K562 (cell line): Measurements from ENCODE around the gene SSH3. TPM values are rescaled to one million over a fixed set of nuclear protein-coding genes. Genes with fewer than 3 reads are reported as not detected.
A peak's percentile ranks its signal among the peaks of the same experiment; 100 is the strongest.

ENCODE experiments used
- C11orf30 ChIP-seq: fragments of 450-650 bp; IDR thresholded peaks from 2 replicates; pipeline ENCODE4 v1.6.1; 2016; ENCODE audit warnings: low read depth, mild to moderate bottlenecking
- FOXA3 ChIP-seq, 2 experiments: fragments of 450-650 bp in 1 of 2; sonication (generic) in 1 of 2; formaldehyde crosslinking; IDR thresholded peaks in 1 of 2; conservative IDR thresholded peaks in 1 of 2; 2 replicates each; pipeline versions ENCODE4 v1.4.0 to v1.8.0; 2020 to 2022; ENCODE audit warnings: mild to moderate bottlenecking in 2 of 2, missing genetic modification reagents in 1 of 2
- MAFK ChIP-seq: IDR thresholded peaks from 2 replicates; pipeline ENCODE4 v1.6.1; 2011; ENCODE audit warnings: low read length, improper control_type of control experiment
- MEF2D ChIP-seq: conservative IDR thresholded peaks from 2 replicates; pipeline ENCODE4 v1.6.1; 2016; ENCODE audit warnings: low read depth, missing genetic modification characterization, missing compliant biosample characterization
- MTF1 ChIP-seq: fragments of 250-450 bp; sonication (Bioruptor Pico); IDR thresholded peaks from 2 replicates; pipeline ENCODE4 v1.9.0; 2021; ENCODE audit warnings: moderate library complexity, mild to moderate bottlenecking, inconsistent platforms, borderline replicate concordance
- POLR3G ChIP-seq: IDR thresholded peaks from 2 replicates; pipeline ENCODE4 v1.6.1; 2011; ENCODE audit not compliant: insufficient read length, insufficient replicate concordance; ENCODE audit errors: extremely low read depth
- RBM17 ChIP-seq: fragments of 200-400 bp; formaldehyde crosslinking; IDR thresholded peaks from 2 replicates; pipeline ENCODE4 v1.6.1; 2017; ENCODE audit warnings: low read depth, mild to moderate bottlenecking, low read length, borderline replicate concordance
- RHOXF2B ChIP-seq: fragments of 250-450 bp; sonication (Bioruptor Pico); conservative IDR thresholded peaks from 2 replicates; pipeline ENCODE4 v1.5.1; 2021
- SMAD4 ChIP-seq: fragments of 250-450 bp; sonication (Bioruptor Pico); conservative IDR thresholded peaks from 2 replicates; pipeline ENCODE4 v1.8.0; 2021; ENCODE audit warnings: inconsistent platforms, mild to moderate bottlenecking, moderate library complexity
- SOX6 ChIP-seq: fragments of 450-650 bp; IDR thresholded peaks from 2 replicates; pipeline ENCODE4 v1.6.1; 2014; ENCODE audit warnings: mild to moderate bottlenecking
- ZKSCAN3 ChIP-seq: fragments of 250-450 bp; sonication (Bioruptor Pico); IDR thresholded peaks from 2 replicates; pipeline ENCODE4 v1.4.0; 2020
- ZNF324 ChIP-seq: fragments of 250-450 bp; sonication (Bioruptor Pico); IDR thresholded peaks from 2 replicates; pipeline ENCODE4 v1.4.0; 2020; ENCODE audit warnings: mild to moderate bottlenecking
- ZNF668 ChIP-seq: fragments of 250-450 bp; sonication (Bioruptor Pico); IDR thresholded peaks from 2 replicates; pipeline ENCODE4 v1.8.0; 2022; ENCODE audit warnings: mild to moderate bottlenecking, inconsistent platforms
- ZNF830 ChIP-seq: fragments of 250-450 bp; sonication (Bioruptor Pico); IDR thresholded peaks from 2 replicates; pipeline ENCODE4 v1.5.0; 2021; ENCODE audit warnings: mild to moderate bottlenecking
- polyA plus RNA-seq, 8 experiments: library from polyadenylated mRNA; depleted of rRNA in 4 of 8; stranded (reverse) in 5 of 8; unstranded in 3 of 8; fragments of >200 nt; fragmentation: Nextera tagmentation in 2 of 8; fragmentation: Illumina TruSeq in 1 of 8; extraction: Ambion mirVana in 2 of 8; extraction: Trizol in 1 of 8; gene quantifications; 2 replicates each; pipeline versions ENCODE4 v1.2.1 to v1.2.3, GENCODE V29; 2011 to 2014; ENCODE audit warnings: inconsistent platforms in 1 of 8, missing spikeins in 1 of 8
- total RNA-seq, 7 experiments: library from RNA; depleted of rRNA in 6 of 7; stranded (reverse); fragments of >200 nt in 6 of 7; fragmentation: Illumina TruSeq in 2 of 7; extraction: Trizol in 2 of 7; gene quantifications; 2 replicates each; pipeline versions ENCODE4 v1.2.1 to v1.2.3, GENCODE V29; 2011 to 2021; ENCODE audit warnings: low replicate concordance in 1 of 7
- TF ChIP-seq, protein P1 (sequence below): fragments of 450-650 bp; formaldehyde crosslinking; IDR thresholded peaks from 2 replicates; pipeline ENCODE4 v1.4.0; 2020; ENCODE audit warnings: mild to moderate bottlenecking, mixed read lengths
- TF ChIP-seq, protein P2 (sequence below): fragments of 450-650 bp; IDR thresholded peaks from 2 replicates; pipeline ENCODE4 v1.6.1; 2016; ENCODE audit warnings: borderline replicate concordance
- TF ChIP-seq, protein P3 (sequence below): sonication (generic); formaldehyde crosslinking; IDR thresholded peaks from 2 replicates; pipeline ENCODE4 v1.8.0; 2022; ENCODE audit warnings: mild to moderate bottlenecking, missing genetic modification reagents
- TF ChIP-seq, protein P4 (sequence below), 2 experiments: fragments of 450-650 bp in 1 of 2; sonication (generic) in 1 of 2; formaldehyde crosslinking; conservative IDR thresholded peaks; 2 replicates each; pipeline versions ENCODE4 v1.4.0 to v1.8.1; 2020 to 2022; ENCODE audit warnings: mild to moderate bottlenecking in 1 of 2, missing genetic modification reagents in 1 of 2
- TF ChIP-seq, protein P5 (sequence below), 2 experiments: fragments of 150-350 bp in 1 of 2; IDR thresholded peaks; 2 replicates each; pipeline ENCODE4 v1.6.1; 2012 to 2016; ENCODE audit warnings: low read depth in 2 of 2, low read length in 2 of 2, mild to moderate bottlenecking in 1 of 2, moderate library complexity in 1 of 2

The SSH3 gene
- total and polyA plus RNA-seq, 9 of the 15 experiments (the other 6 are each of a cell fraction or from before 2014, with no cell fraction given), result 0.07 to 1.0 (median 0.24) TPM; not detected in 3

DNA sequence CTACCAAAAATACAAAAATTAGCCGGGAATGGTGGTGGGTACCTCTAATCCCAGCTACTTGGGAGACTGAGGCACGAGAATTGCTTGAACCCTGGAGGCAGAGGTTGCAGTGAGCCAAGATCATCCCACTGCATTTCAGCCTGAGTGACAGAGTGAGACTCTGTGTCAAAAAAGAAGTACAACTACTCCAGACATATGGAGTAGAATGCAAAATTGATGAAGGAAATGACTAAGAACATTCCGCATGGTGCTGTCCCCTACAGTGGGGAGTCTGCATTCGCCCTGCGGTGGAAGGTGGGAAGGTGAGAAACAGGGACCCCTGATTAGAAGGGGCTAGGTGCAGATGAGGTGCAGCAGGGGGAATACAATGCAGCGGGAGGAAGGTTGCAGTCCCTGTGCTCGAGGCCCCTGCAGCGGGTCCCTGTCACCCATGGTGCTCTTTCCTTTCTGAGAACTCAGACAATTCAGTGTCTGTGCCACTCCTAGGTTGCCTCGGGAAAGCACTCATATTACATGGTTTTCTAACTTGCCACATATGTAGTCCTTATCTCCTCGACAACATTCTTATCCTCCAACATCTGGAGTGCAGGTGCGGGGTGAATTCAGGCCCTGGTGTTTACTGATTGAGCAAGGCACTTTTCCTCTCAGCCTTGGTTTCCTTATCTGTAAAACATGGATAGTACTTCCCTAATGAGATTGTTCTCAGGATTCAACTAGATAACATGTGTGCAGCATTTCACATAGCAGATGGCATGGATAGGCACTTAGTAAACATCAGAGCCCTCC, 44.8 kb downstream of the SSH3 start (continued):
- TF ChIP-seq, protein P1, sequence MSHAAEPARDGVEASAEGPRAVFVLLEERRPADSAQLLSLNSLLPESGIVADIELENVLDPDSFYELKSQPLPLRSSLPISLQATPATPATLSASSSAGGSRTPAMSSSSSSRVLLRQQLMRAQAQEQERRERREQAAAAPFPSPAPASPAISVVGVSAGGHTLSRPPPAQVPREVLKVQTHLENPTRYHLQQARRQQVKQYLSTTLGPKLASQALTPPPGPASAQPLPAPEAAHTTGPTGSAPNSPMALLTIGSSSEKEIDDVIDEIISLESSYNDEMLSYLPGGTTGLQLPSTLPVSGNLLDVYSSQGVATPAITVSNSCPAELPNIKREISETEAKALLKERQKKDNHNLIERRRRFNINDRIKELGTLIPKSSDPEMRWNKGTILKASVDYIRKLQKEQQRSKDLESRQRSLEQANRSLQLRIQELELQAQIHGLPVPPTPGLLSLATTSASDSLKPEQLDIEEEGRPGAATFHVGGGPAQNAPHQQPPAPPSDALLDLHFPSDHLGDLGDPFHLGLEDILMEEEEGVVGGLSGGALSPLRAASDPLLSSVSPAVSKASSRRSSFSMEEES, result no peak
- TF ChIP-seq, protein P2, sequence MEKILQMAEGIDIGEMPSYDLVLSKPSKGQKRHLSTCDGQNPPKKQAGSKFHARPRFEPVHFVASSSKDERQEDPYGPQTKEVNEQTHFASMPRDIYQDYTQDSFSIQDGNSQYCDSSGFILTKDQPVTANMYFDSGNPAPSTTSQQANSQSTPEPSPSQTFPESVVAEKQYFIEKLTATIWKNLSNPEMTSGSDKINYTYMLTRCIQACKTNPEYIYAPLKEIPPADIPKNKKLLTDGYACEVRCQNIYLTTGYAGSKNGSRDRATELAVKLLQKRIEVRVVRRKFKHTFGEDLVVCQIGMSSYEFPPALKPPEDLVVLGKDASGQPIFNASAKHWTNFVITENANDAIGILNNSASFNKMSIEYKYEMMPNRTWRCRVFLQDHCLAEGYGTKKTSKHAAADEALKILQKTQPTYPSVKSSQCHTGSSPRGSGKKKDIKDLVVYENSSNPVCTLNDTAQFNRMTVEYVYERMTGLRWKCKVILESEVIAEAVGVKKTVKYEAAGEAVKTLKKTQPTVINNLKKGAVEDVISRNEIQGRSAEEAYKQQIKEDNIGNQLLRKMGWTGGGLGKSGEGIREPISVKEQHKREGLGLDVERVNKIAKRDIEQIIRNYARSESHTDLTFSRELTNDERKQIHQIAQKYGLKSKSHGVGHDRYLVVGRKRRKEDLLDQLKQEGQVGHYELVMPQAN, result no peak
- TF ChIP-seq POLR3G (no peak), ZKSCAN3 (no peak), MAFK (no peak), RBM17 (no peak), SMAD4 (CRISPR knock-in tag) (peak; percentile 95), C11orf30 (no peak), SOX6 (peak; percentile 97), MTF1 (no peak), ZNF830 (CRISPR knock-in tag) (no peak), ZNF668 (peak; percentile 77; the same call in 1 of the 2 replicates), MEF2D (tag) (peak; percentile 69), ZNF324 (CRISPR knock-in tag) (peak; percentile 29; the same call in 1 of the 2 replicates), RHOXF2B (CRISPR knock-in tag) (no peak), FOXA3 (CRISPR knock-in tag; conservative IDR thresholded peaks at IDR 0.05 in 1 of 2, IDR thresholded peaks at IDR 0.05 in 1 of 2) (peak; percentile 51 to 94; a peak in 2 of 4 replicates)
- TF ChIP-seq, protein P3, sequence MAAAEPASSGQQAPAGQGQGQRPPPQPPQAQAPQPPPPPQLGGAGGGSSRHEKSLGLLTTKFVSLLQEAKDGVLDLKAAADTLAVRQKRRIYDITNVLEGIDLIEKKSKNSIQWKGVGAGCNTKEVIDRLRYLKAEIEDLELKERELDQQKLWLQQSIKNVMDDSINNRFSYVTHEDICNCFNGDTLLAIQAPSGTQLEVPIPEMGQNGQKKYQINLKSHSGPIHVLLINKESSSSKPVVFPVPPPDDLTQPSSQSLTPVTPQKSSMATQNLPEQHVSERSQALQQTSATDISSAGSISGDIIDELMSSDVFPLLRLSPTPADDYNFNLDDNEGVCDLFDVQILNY (CRISPR knock-in tag), result no peak
- TF ChIP-seq, protein P4, sequence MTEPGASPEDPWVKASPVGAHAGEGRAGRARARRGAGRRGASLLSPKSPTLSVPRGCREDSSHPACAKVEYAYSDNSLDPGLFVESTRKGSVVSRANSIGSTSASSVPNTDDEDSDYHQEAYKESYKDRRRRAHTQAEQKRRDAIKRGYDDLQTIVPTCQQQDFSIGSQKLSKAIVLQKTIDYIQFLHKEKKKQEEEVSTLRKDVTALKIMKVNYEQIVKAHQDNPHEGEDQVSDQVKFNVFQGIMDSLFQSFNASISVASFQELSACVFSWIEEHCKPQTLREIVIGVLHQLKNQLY (CRISPR knock-in tag; conservative IDR thresholded peaks at IDR 0.05), result no peak
- TF ChIP-seq, protein P5, sequence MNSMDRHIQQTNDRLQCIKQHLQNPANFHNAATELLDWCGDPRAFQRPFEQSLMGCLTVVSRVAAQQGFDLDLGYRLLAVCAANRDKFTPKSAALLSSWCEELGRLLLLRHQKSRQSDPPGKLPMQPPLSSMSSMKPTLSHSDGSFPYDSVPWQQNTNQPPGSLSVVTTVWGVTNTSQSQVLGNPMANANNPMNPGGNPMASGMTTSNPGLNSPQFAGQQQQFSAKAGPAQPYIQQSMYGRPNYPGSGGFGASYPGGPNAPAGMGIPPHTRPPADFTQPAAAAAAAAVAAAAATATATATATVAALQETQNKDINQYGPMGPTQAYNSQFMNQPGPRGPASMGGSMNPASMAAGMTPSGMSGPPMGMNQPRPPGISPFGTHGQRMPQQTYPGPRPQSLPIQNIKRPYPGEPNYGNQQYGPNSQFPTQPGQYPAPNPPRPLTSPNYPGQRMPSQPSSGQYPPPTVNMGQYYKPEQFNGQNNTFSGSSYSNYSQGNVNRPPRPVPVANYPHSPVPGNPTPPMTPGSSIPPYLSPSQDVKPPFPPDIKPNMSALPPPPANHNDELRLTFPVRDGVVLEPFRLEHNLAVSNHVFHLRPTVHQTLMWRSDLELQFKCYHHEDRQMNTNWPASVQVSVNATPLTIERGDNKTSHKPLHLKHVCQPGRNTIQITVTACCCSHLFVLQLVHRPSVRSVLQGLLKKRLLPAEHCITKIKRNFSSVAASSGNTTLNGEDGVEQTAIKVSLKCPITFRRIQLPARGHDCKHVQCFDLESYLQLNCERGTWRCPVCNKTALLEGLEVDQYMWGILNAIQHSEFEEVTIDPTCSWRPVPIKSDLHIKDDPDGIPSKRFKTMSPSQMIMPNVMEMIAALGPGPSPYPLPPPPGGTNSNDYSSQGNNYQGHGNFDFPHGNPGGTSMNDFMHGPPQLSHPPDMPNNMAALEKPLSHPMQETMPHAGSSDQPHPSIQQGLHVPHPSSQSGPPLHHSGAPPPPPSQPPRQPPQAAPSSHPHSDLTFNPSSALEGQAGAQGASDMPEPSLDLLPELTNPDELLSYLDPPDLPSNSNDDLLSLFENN (IDR thresholded peaks at IDR 0.05; ENCODE audit: low read depth in 2 of 2, low read length in 2 of 2), result peak in 1 of 2 experiments; percentile 89; a peak in 2 of 4 replicates
